Measurements from ENCODE around the gene SLPI.

Gene SLPI

GRCh38 chr20:45254383-45255262 is at the start of gene SLPI:
Gene SLPI, minus strand, starts transcription at chr20:45254564. Its CDS starts 21 bp downstream, at chr20:45254543.
- peak; percentile 91 for DNase-seq

- DNase-seq = no peak
Observed at GRCh38 chr20:45303586-45304463, 49.5 kb upstream of the SLPI start.

- DNase-seq = no peak
Observed at GRCh38 chr20:45301824-45302271, 47.5 kb upstream of the SLPI start.

GRCh38 chr20:45300961-45301360 is 46.6 kb upstream of the SLPI start:
- peak; percentile 33 for DNase-seq

- DNase-seq = no peak
Observed at GRCh38 chr20:45299786-45300185, 45.4 kb upstream of the SLPI start.

- no peak for DNase-seq
Observed at GRCh38 chr20:45297786-45298497, 43.6 kb upstream of the SLPI start.

- DNase-seq = no peak
Observed at GRCh38 chr20:45294659-45295058, 40.3 kb upstream of the SLPI start.

- no peak for DNase-seq
Observed at GRCh38 chr20:45294003-45294368, 39.6 kb upstream of the SLPI start.

- DNase-seq = peak; percentile 76
Observed at GRCh38 chr20:45293041-45294002, 39.0 kb upstream of the SLPI start.

GRCh38 chr20:45292343-45292742 is 38.0 kb upstream of the SLPI start:
- no peak for DNase-seq

- no peak for DNase-seq
Observed at GRCh38 chr20:45291526-45291925, 37.2 kb upstream of the SLPI start.

- DNase-seq = peak; percentile 73
Observed at GRCh38 chr20:45290677-45291355, 36.5 kb upstream of the SLPI start.

- DNase-seq = no peak
Observed at GRCh38 chr20:45289942-45290676, 35.7 kb upstream of the SLPI start.

GRCh38 chr20:45288860-45289259 is 34.5 kb upstream of the SLPI start:
- no peak for DNase-seq

GRCh38 chr20:45288376-45288775 is 34.0 kb upstream of the SLPI start:
- no peak for DNase-seq

- peak; percentile 55 for DNase-seq
Observed at GRCh38 chr20:45283551-45284057, 29.2 kb upstream of the SLPI start.

- DNase-seq = no peak
Observed at GRCh38 chr20:45282700-45283550, 28.6 kb upstream of the SLPI start.

GRCh38 chr20:45279992-45280391 is 25.6 kb upstream of the SLPI start:
- no peak for DNase-seq

- DNase-seq = no peak
Observed at GRCh38 chr20:45275338-45275737, 21.0 kb upstream of the SLPI start.
